Neuron (in vitro differentiated cells): ENCODE results near the gene TMEM178B.

ENCODE experiments used
- H2AFZ ChIP-seq: one replicate; pipeline ENCODE4 v1.6.1; 2013; ENCODE audit warnings: low read depth, mild to moderate bottlenecking, inconsistent platforms, low read length, moderate library complexity
- H3K27me3 ChIP-seq: one replicate; pipeline ENCODE4 v1.6.1; 2013; ENCODE audit warnings: low read length; ENCODE audit not compliant: insufficient read depth
- H3K36me3 ChIP-seq: one replicate; pipeline ENCODE4 v1.6.1; 2013; ENCODE audit warnings: low read length; ENCODE audit not compliant: insufficient read depth
- H3K4me1 ChIP-seq: one replicate; pipeline ENCODE4 v1.6.1; 2013; ENCODE audit warnings: low read length; ENCODE audit not compliant: insufficient read depth
- H3K4me3 ChIP-seq: 2 replicates; pipeline ENCODE4 v1.5.1; 2013; ENCODE audit warnings: mild to moderate bottlenecking, low read length, moderate library complexity
- H3K9me3 ChIP-seq: one replicate; pipeline ENCODE4 v1.6.1; 2013; ENCODE audit warnings: low read length

Gene TMEM178B

DNA sequence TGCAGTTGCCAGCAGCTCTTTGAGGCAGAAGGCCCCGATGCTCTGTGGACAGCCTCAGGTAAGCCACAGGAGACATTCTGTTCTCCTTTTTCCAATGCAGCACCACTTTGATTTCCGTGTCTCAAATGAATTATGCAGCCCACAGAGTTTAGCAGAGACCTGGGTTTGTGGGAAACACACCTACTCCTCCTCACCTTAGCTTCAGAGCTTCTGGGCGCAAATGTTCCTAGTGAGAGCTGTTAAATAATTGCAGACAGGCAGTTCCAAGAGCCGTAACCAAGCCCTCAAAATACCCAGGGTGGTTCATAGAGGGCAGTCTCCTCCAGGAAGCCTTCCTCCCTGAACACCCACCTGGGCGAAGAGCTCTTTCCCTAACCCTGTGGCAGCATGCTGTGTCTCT, 408.1 kb downstream of the TMEM178B start:
- Histone ChIP-seq H3K4me3 (no peak overlapping the region), H3K36me3 (no peaks in the 10 kb centered on the region)

DNA sequence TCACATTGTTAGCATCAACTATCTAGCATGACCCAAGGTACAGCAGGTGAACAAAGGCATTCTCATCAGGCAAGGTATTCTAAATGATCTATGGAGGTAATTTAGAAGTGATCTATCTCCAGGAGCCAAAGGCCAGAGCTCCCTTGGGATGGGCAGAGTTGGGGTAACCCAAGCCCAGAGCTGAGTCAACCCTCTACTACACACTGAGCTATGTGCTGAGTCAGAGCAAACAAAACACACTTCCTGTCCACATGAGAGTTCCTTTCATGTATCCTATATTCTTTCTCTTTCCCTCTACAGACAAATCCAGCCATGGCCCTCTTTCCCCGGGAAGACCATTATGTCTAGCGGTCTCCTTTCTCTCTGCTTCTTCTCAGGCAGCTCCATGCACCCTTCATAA, 409.2 kb downstream of the TMEM178B start:
- H3K4me3 ChIP-seq = no peak overlapping the region

More for the DNA sequence above, 408.1 kb downstream of the TMEM178B start:
- H2AFZ ChIP-seq = no peak overlapping the region
- peaks cover 10% of the 10 kb centered on the region for H3K4me1 ChIP-seq
- no peaks in the 10 kb centered on the region for H3K9me3 ChIP-seq
- H3K27me3 ChIP-seq = peaks cover 2% of the 10 kb centered on the region

DNA sequence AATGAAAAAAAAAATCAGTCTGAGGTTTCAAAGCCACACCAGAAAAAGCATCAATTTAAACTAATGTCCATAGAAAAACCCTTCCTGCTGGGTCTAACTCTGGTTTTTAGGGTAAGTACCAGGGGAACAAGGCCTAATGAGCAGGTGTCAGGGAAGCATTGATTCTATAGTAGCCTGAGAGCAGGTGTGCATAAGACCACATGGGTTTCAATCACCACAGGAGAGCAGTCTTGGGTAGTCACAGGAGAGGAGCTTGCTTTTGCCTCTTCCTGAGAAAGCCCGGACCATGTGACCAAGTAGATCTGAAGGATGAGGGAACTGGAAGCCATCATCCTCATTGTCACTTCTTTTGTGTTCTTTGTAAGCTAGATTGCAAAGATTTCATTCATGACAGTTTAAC, 411.0 kb downstream of the TMEM178B start:
- Histone ChIP-seq H3K9me3 (no peaks in the 10 kb centered on the region), H3K4me1 (peaks cover 10% of the 10 kb centered on the region), H3K4me3 (no peak overlapping the region)

More for the DNA sequence above, 409.2 kb downstream of the TMEM178B start:
- H3K36me3 ChIP-seq = no peaks in the 10 kb centered on the region
- H3K27me3 ChIP-seq = peaks cover under 1% of the 10 kb centered on the region
- H3K9me3 ChIP-seq = no peaks in the 10 kb centered on the region
- no peak overlapping the region for H2AFZ ChIP-seq
- peaks cover 10% of the 10 kb centered on the region for H3K4me1 ChIP-seq

DNA sequence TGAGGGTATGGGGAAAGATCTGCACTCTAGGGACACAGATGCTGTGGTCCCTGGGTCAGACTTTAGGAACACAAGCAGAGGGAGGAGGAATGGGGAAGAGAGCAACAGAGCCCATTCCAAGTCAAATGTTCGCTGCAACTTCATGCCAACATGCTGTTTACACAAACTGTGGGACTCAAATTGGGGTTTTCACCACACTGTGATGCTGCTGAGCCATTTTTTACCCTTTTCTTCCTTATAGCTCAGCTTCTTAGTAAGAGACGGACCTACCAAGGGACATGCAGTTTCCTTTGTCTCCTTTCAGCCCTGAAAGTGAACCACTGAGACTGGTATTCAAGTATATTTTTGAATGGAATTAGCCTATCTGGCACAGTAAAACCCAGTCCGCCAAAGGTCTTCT, 413.1 kb downstream of the TMEM178B start:
- Histone ChIP-seq H2AFZ (no peak overlapping the region), H3K4me3 (no peak overlapping the region), H3K9me3 (no peaks in the 10 kb centered on the region), H3K36me3 (no peaks in the 10 kb centered on the region), H3K4me1 (no peaks in the 10 kb centered on the region), H3K27me3 (peaks cover 7% of the 10 kb centered on the region)

More for the DNA sequence above, 411.0 kb downstream of the TMEM178B start:
- H3K27me3 ChIP-seq = peaks cover under 1% of the 10 kb centered on the region
- H3K36me3 ChIP-seq = no peaks in the 10 kb centered on the region
- H2AFZ ChIP-seq = no peak overlapping the region

DNA sequence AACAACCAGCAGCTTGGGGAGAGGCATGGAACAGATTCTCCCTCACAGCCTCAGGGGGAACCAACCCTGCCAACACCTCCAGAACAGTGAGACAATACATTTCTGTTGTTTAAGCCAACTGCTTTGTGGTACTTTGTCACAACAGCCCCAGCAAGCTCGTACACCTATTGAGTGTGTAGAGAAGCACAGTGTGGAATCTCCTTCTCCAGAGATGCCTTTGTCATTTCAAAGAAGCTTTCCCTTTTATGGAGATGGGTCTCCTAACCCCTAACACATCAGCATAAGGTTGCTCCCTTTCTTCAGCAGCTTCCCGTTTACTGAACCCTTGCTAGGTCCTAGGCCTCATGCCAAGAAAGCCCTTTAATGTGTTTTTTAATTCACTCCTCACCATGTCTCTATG, 416.6 kb downstream of the TMEM178B start:
- Histone ChIP-seq H3K4me3 (no peak overlapping the region), H2AFZ (no peak overlapping the region), H3K36me3 (no peaks in the 10 kb centered on the region), H3K27me3 (peaks cover 11% of the 10 kb centered on the region), H3K4me1 (no peaks in the 10 kb centered on the region), H3K9me3 (no peaks in the 10 kb centered on the region)

DNA sequence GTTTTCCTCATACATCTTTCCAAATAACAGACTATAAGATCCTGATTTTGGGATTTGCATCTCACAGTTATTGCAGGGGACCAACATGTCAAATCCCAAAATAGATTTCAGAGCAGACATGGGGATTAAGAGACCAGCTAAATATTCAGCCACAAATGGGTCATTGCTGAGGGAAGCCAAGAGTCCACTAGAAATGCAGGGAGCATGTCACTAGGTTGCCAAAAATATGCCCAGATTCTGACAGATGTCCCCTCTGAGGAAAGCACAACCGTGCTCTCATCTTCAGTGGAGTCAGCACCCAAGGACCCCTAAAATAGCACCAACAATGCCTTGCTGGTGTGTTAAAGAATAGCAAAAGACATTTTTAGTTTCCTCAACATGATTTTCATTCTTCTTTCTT, 421.2 kb downstream of the TMEM178B start:
- Histone ChIP-seq H3K9me3 (no peaks in the 10 kb centered on the region), H3K4me1 (peaks cover 8% of the 10 kb centered on the region), H2AFZ (no peak overlapping the region), H3K27me3 (peaks cover 10% of the 10 kb centered on the region), H3K4me3 (no peak overlapping the region), H3K36me3 (no peaks in the 10 kb centered on the region)

DNA sequence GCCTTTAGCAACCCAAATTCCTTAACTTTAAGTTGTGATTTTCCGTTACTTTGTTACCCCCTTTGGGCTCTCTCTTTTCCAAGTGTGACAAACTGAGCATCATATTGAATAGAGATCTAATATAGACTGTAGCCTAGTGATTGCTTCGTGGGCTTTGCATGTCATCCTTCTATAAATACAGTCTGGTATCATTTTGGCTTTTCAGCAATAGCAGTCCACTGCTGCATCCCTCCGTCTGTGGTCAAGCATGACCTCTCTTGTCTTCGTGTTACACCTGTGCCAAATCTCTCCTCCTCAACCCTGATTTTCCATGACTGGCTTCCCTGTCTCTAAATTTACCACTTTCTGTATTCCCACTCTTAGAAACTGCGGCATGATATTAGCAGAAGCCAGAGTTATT, 423.5 kb downstream of the TMEM178B start:
- no peaks in the 10 kb centered on the region for H3K9me3 ChIP-seq
- H3K27me3 ChIP-seq = peaks cover 4% of the 10 kb centered on the region
- H3K4me3 ChIP-seq = no peak overlapping the region
- H3K36me3 ChIP-seq = no peaks in the 10 kb centered on the region
- peaks cover 12% of the 10 kb centered on the region for H3K4me1 ChIP-seq
- H2AFZ ChIP-seq = no peak overlapping the region

DNA sequence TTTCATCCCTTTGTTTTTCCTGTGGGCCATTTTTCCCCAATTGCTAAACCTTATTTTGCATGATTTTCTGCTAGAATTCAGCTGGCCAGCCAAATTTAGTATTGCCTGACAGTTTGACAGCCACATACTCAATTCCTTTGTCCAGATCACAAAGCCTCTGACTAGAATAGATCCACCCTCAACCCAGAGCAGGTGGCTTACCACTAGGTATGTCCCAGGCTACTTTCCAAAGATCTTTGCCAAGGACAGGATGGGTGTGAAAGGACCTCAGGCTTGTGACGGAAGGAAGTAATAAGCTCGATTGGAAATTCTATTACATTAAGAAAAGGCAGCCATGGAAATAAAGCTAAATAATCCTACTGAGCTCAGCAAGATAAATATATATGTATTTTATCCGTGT, 426.7 kb downstream of the TMEM178B start:
- H3K4me1 ChIP-seq = peaks cover 12% of the 10 kb centered on the region
- no peaks in the 10 kb centered on the region for H3K36me3 ChIP-seq
- H2AFZ ChIP-seq = no peak overlapping the region
- no peak overlapping the region for H3K4me3 ChIP-seq
- no peaks in the 10 kb centered on the region for H3K9me3 ChIP-seq
- peaks cover 4% of the 10 kb centered on the region for H3K27me3 ChIP-seq

DNA sequence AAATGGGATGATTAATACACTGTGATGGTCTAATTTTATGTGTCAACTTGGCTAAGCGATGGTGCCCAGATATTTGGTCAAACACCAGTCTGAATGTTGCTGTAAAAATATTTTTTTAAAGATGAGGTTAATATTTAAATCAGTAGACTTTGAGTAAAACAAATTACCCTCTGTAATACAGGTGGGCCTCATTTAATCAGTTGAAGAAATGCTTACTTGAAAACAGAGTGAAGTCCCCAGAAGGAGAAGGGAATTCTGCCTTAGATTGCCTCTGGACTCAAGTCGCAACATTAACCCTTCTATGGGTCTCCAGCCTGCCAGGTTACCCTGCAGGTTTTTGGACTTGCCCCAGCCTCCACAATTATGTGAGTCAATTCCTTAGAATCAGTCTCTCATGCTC, 427.6 kb downstream of the TMEM178B start:
- no peaks in the 10 kb centered on the region for H3K9me3 ChIP-seq
- peaks cover 4% of the 10 kb centered on the region for H3K27me3 ChIP-seq
- no peak overlapping the region for H3K4me3 ChIP-seq
- no peaks in the 10 kb centered on the region for H3K36me3 ChIP-seq
- no peak overlapping the region for H2AFZ ChIP-seq
- H3K4me1 ChIP-seq = peaks cover 12% of the 10 kb centered on the region

DNA sequence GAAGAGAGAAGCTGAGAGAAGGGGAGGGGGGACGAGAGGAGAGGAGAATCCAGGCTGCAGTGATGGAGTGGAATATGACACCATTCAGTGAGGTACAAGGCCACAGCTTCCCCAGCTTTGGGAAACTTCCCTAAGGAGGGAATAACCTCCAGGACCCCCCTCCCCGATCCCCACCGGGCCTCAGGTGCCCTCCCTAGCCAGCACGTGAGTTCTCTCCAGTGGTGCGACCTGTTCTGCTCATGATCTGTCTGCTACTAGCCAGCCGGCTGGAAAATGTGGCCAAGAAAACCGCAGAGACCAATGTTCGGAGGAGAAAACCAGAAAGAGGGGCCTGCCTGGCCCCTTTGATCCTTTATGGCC, 437.4 kb downstream of the TMEM178B start:
- Histone ChIP-seq H3K4me3 (no peak overlapping the region), H3K9me3 (no peaks in the 10 kb centered on the region), H3K27me3 (peaks cover 17% of the 10 kb centered on the region), H2AFZ (no peak overlapping the region), H3K4me1 (peaks cover 3% of the 10 kb centered on the region), H3K36me3 (no peaks in the 10 kb centered on the region)

DNA sequence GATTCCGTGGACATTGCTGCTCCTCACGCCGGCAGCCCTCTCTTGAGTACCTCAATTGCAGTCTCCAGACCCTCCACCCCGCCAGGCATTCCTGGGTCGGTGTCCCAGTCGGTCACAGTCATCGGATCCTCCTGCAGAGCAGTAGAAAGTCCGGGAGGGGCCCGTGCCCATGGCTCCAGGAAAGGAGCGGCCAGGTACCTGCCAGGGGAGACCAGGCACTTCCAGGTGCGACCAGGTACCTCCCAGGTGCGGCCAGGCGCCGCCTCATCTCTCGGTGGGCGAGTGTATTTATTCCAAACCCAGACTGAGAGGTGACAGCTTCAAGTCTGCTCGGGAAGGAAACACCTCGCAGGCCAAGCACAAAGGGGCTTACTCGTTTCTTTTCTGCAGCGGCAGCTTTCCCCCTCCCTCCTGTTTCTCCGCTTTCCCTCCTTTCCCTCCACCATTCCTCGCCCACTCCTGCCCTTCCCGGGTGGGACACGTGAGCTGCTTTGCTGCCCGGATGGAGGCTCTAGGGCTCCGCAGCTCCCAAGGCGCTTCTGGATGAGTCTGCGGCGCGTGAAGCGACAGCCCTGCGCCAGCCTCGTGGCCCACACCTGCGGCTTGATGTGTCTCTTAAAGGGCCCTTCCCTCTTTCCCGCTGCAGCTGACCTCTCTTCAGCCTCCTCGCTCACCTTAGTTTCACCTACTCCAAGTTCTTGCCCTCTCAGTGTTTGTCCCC, 438.0 kb downstream of the TMEM178B start:
- Histone ChIP-seq H3K36me3 (no peaks in the 10 kb centered on the region), H3K4me3 (no peak overlapping the region), H3K4me1 (peaks cover 3% of the 10 kb centered on the region), H3K27me3 (peaks cover 17% of the 10 kb centered on the region), H2AFZ (no peak overlapping the region), H3K9me3 (no peaks in the 10 kb centered on the region)

DNA sequence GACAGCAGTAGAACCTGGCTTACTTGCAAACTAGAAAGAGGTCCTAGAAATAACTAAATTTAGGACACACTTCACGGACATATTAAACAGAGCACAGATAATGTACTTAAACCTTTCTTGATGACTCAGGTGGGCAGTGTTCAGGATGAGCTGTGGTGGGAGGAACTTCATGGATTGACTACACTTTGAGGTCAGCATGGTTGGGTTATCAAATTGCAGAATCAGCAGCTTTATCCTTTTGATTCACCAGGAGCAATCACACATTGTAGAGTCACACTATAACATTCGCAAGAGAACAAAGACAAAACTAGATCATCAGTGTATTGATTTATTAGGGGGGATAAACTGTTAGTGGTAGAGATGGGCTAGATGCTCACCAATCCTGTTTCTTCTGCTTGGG, 438.7 kb downstream of the TMEM178B start:
- H2AFZ ChIP-seq = no peak overlapping the region
- H3K36me3 ChIP-seq = no peaks in the 10 kb centered on the region
- H3K9me3 ChIP-seq = no peaks in the 10 kb centered on the region
- peaks cover 3% of the 10 kb centered on the region for H3K4me1 ChIP-seq
- no peak overlapping the region for H3K4me3 ChIP-seq
- H3K27me3 ChIP-seq = peaks cover 17% of the 10 kb centered on the region

DNA sequence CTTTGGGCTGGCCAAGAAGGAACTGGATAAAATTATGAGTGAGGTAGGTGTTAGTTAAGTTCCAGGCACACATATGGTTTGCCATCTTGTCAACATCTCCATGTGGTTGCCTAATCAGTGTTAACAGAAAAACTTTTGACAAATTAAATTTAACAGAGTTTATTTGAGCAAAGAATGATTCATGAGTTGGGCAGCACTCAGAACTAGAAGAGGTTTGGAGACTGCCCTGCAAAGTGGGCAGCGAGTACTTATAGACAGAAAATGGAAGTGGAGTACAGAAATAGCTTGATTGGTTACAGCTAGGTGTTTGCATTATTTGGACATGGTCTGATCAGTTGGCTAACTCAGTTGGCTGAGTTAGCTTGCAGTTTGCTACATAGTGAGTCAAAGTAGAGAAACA, 439.9 kb downstream of the TMEM178B start:
- Histone ChIP-seq H3K27me3 (peaks cover 17% of the 10 kb centered on the region), H2AFZ (no peak overlapping the region), H3K36me3 (no peaks in the 10 kb centered on the region), H3K4me3 (no peak overlapping the region), H3K4me1 (peaks cover 3% of the 10 kb centered on the region), H3K9me3 (no peaks in the 10 kb centered on the region)

DNA sequence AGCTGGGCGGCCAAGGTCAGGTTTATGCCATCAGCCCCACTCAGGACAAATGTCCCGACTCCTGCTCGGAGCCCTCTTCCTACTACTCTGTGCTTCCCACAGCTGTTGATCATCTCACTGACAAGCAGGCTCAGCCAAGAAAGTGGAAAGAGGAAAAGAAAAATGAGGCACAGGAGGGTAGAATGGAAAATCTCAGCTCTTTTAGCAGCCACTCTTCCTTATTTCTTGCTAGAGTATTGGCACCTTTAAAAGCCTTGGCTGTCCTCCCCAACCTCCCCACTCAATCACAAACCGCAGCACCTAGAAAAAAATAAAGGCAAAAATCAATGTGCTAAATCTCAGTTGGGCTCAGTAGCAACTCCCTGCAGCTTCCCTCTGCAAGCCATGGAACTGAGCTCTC, 442.1 kb downstream of the TMEM178B start:
- Histone ChIP-seq H2AFZ (no peak overlapping the region), H3K9me3 (no peaks in the 10 kb centered on the region), H3K36me3 (no peaks in the 10 kb centered on the region), H3K27me3 (peaks cover 17% of the 10 kb centered on the region), H3K4me3 (no peak overlapping the region), H3K4me1 (peaks cover 3% of the 10 kb centered on the region)
